NCI-H1436 treated with DMSO at 0.1 percent for 48 hours (cell line): ENCODE measurements around the gene PUM2.
"Not testable (repeated sequence)": the region's sequence is repeated elsewhere in the genome, so short reads cannot be mapped to it uniquely, and the experiment has no call there.

Experiments used
- DNase-seq: peaks from one replicate; lab custom pipeline; 2025; lab: John Stamatoyannopoulos, UW

Gene PUM2, protein sequence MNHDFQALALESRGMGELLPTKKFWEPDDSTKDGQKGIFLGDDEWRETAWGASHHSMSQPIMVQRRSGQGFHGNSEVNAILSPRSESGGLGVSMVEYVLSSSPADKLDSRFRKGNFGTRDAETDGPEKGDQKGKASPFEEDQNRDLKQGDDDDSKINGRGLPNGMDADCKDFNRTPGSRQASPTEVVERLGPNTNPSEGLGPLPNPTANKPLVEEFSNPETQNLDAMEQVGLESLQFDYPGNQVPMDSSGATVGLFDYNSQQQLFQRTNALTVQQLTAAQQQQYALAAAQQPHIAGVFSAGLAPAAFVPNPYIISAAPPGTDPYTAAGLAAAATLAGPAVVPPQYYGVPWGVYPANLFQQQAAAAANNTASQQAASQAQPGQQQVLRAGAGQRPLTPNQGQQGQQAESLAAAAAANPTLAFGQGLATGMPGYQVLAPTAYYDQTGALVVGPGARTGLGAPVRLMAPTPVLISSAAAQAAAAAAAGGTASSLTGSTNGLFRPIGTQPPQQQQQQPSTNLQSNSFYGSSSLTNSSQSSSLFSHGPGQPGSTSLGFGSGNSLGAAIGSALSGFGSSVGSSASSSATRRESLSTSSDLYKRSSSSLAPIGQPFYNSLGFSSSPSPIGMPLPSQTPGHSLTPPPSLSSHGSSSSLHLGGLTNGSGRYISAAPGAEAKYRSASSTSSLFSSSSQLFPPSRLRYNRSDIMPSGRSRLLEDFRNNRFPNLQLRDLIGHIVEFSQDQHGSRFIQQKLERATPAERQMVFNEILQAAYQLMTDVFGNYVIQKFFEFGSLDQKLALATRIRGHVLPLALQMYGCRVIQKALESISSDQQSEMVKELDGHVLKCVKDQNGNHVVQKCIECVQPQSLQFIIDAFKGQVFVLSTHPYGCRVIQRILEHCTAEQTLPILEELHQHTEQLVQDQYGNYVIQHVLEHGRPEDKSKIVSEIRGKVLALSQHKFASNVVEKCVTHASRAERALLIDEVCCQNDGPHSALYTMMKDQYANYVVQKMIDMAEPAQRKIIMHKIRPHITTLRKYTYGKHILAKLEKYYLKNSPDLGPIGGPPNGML

DNA sequence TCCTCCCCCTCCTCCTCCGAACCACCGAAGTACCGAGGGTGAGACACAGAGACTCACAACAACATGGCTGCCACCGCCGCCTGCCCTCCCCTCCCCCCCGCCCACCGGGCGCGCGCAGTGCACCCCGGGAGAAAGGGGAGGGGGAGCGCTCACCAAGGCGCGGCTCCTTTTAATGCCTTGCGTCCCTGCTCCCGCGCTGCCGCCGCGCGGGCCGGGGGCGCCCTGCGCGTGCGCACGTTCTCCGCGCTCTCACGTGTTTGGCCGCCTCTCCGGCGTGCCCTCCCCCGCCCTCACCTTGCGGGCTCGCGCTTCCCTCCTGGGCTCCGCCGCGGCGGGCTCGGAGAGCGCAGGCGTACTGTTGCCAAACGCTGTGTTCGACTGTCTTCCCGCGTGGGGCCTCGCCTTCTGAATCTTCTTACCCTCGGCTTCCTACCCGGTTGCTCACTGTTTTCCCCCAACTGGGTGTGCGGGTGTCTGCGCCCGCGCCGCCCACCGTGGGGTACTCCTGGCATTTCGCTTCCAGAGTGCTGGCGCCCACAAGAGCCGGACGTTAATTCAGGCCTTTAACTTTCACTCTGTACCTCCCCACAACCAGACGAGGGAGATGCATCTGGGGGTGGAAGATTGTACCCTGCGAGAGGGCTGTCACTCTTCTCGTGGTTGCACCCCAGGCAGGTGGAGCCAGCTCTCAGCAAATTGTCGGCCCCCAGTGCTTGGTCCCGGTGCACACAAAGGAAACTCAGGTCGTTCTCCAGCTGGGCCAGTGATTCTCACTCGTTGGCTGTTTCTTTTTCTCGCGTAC lies at the start of gene PUM2:
Gene PUM2 (minus strand): TSS at position 92 of the 802 bp plus-strand sequence. CDS start 23,484 bp downstream, outside the sequence.
- peak; percentile 87 for DNase-seq

DNA sequence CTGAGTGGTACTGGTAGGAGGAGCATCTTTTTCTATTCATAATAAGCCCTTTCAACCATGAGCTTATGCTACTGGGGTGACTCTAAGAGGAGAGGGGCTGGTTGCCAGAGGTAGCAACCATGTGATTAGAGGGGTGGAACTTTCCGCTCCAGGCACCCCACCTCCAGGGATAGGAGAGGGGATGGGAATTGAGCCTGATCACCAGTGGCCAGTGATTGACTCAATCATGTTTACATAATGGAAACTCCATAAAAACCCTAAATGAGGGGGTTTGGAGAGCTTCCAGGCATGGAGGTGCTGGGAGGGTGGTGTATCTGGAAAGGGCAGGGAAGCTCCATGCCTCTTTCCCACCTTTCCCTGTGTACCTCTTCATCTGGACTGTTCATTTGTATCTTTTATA lies 49.7 kb upstream of the PUM2 start:
- no peak for DNase-seq

DNA sequence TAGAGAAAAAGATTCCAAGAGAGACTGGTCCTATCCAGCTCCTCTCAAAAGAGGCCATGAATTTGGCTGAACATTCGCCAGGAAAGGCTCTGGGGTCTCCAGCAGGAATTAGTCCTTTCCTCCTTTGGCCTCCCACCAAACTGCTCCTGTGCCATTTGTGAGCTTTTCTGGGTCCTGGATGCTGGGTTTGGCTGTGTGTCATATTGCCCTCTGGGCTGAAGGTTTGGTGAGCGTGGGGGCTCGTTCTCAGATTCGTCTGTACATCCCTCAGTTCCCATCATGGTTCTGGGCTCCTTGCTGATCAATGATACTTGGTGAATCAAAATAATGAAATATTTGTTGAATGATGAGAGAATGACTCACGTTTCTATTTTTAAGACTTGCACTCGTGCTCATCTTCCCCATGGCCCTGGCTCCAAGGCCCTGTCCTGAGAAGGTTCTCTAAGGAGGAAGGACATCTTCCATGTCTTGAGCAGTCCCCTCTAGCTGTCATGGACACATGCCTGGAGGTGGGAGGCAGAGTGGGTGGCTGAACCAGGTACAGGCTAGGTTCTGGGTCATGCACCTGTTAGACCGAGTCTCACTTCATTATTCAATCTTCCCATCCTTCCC lies 48.4 kb upstream of the PUM2 start:
- DNase-seq, result no peak

DNA sequence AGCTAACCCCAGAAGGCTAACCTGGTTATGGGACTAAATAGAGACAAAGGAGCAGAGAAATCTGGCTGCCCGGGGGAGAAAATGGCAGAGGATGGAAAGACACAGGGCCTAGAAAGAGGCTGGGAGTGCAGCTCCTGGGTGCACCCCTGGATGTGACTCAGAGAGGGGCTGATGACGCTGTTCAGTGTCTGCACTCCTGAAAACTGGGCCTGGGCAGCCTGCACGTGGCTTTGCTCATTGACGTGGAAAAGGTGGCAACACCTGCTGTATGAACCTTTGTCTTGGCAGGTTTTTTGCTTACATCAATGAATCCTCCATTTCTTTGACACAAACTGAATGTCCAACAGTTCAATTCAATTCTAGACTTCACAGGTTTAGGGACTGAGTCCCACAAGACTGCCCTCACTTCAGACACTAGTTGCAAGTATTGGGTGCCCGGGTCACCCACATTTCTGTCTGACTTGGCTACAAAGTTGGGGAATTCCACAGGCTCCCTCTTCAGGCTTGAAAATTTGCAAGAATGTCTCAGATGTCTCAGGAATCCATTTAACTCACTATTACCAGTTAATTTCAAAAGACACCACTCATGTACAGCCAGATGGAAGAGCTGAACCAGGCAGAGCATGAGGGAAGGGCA lies 47.3 kb upstream of the PUM2 start:
- DNase-seq, result no peak

DNA sequence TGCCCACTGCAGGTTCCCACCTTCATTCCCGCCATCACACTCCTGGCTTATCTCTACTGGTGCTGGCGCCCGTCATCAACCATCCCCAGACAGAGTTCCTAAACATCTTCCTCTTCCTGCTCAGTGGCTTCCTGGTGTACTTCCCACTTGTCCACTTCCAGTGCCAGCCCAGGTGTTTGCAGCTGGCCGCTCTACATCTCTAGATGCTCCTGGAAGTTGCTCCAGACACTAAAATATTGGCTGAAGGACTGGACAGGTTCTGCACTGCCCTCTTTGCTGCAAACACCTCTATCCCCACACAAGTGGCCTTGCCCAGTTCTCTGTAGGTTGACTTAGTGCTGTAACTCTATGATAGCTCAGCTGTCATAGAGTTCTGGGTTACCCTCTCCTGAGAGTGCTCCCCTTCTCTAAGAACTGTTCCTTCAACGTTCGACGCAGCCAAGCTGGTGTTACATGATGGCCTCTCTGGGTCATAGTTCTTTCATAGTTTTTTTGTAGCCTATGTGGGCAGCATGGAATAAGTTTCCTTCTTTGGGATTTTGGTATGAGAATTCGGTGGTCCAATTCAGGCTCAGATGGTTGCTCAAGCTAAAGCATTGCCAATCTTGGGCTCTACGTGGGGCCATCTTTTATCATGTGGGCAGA lies 45.8 kb upstream of the PUM2 start:
- no peak for DNase-seq

DNA sequence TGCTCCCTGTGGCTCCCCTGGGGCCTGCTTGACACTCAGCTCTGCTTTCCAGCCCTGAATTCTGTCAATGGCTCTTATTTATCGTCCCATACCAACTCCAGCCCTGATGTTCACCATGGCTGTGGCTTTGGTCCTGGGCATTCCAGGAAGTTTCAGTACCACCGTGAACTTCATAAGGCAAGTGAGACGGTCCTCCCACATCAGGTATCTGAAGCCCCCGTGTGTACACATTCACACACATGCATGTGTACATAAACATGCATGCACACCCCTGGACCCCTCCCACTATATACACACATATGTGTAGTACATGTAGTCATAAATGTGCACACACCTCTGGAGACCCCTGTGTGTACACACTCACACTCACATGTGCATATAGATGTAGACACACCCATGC lies 43.3 kb upstream of the PUM2 start:
- DNase-seq, result no peak

DNA sequence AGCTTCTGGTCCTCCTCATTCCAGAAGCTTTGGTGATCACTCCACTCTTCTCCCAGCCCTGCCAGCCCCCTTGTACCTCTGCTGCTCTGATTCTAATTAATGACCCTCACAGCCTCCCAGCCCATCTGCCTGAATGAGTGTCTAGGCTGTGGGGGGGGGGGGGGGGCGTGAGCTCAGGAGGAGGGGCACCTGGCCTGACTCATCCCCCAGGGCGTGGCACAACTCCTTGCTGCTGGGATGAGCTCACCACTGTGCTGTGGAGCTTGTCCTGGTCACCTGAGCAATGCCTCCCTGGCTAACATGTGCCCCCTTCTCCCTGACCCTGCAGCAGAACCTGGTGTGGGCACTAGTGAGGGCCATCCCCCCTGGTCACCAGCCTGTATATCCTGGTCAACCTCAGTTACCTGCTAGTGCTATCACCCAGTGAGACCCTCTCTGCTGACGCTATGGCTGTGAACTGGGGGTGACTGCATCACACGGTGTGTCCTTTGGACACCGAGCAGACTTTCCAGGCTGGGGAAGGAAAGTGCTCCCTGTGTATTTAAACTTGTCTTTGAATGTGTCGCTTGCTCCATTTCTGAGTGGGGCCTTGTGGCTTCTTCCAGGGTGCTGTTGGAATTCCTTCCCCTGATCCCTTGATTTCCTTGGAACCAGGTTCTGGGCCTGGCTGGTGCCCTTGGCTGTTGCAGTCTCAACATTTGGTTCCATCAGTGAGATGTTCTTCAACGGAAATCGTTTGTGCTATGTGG lies 41.5 kb upstream of the PUM2 start:
- DNase-seq, result no peak

DNA sequence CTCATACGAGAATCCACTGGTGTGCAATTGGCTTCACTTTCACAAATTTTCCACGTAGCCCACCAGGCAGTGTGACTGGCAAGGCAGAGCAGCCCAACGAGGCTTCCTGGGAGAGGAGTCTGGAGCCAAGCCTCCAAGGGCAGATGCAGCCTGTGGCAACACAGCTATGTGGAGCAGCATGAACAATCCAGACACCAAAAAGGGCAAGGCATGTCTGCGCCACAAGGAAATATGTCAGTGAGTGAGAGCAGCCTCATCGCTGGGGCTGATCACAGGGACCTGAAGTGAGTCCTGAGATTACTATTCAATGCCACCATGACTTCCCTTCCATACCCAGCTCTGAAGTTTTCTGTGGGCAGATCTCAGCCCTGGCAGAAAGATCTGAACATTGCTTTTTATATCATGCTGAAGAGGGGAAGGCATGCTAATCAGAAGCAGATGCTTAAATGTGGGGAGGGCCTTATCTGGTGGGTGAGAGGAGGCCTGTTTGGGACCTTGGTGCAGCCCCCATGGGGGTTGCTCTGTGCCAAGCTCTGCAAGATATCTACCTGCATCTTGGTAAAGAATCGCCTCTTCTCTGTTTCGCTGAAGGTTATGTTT lies 40.0 kb upstream of the PUM2 start:
- no peak for DNase-seq

DNA sequence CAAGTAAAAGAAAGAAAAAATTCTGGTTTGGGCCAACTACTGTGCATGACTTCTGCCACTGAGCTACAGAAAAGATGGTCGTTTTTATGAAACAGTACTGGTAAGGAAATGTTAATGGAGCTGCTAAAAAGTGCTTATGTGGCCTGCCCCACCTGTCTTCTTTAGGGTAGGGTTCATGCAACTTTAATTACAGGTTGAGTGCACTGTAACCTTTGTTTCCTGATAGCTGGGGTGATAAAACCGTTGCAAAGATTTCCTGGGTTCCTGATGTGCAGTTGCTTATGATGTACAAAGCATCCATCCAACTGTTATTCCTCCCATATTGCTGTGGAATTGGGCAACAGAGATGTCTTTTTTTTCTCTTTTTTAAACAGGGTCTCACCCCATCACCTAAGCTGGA lies 34.3 kb upstream of the PUM2 start:
- DNase-seq, result no peak

DNA sequence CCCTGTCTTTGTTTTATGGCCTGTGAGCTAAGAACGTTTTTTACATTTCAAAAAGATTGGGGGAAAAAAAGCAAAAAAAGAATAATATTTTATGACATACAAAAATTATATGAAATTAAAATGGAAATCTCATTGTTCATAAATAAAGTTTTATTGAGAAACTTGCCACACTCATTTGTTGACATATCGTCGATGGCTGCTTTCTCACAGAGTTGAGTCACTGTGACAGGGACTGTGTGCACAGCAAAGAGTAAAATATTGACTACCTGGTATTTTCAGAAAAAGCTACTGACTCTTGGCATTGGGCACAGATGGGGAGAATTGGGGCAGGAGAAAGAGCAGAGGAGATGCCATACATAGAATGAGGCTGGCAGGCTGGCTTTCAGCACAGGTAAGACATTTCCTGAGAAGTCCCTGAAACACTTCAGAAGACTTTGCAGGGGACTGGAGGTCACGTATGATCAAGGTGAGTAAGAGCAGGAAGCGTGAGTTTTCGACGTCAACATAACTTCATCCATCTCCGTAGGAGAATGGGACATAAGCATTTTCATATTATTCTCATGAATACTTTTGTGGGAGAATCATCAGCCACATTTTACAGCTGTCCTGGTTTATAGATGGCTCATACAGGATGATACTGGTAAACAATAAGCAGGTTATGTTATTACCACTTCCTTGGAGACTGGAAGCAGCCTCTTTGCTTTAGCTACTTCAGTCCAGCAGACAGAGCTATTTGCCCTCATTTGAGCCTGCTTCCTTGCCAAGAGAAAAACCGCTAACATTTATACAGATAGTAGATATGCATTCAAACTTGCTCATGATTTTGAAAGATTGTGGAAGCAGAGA lies 32.5 kb upstream of the PUM2 start:
- no peak for DNase-seq

DNA sequence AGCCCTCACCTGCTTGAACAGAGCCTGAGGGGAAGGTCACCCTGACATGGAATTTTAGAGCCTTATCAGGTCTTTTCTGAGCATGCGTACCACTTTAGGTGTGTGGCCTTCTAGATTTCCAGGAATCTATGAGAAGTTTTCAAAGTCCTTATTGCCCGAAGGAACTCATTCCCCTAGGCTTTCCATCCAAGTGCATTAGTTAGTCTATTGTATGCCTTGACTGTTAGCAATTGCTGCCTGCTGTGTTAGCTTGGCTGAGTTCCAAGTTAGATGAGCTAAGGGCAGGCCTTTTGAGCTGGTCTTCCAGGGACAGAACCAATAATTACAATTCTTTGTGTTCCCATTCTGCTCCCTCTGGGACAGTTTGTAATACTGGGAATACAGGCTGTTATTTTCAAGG lies 30.8 kb upstream of the PUM2 start:
- DNase-seq, result no peak

DNA sequence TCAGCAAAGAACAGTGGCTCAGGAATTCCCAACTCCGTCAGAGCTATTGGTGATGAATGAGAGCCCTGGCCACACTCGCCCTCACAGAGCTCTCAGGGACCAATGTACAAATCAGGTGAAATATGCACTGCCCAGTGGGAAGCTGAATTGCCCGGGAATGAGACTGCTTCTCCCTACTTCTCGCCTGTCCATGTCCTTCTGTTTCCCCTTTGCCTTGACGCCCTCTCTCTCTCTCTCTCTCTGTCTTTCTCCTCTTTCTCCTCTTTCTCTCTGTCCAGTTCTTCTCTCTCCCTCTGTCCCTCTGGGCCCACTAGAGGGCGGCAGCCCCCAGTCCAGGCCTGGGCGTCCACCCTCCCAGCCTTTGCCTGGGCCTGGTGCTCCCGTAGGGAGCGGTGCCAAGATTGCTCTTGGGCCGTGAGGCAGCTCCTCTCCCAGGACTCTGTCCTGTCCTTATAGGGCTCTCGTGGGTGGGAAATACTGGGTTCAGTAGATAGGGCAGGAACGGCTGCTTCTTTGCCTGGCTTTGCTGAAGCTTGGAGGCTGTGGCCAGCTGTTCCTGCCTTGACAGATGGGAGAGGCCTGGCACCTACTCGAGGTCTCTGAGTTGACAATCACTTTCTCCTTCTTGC lies 28.4 kb upstream of the PUM2 start:
- DNase-seq, result no peak

DNA sequence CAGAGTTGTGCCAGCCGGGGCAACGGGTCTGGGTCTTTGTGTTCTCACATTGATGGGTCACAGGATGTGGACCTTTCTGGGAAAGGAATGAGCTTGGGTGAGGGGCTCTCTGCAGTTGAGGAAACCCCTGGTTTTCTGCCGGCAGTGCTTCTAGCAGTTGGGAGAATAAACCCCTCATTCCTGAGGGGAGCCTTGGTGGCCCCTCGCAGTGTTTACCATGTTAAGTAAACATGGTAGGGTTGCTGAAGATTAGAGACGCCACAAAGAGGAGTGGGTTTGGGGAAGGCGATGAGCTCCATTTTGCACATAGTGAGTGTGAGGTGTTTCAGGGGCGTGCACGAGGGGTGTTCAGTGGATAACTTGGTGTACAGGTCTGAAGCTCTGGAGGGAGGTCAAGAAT lies 27.7 kb upstream of the PUM2 start:
- no peak for DNase-seq

DNA sequence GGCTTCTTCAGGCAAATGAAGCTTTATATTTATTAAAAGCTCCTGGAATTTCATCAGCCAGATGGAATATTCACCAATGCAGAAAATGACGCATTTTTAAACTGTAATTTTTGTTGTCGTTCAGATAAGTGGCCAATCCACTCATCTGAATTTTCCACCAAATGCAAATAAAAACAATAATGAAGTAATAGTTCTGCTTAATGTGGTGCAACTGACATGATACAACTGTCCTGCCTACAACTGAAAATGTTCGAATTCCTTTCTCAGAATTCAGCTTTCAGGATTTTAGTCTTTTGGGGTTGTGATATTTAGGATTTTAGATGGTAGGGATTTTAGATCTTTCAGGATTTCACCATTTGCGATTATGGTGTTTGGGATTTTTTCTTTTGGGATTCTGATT lies 27.1 kb upstream of the PUM2 start:
- no peak for DNase-seq

DNA sequence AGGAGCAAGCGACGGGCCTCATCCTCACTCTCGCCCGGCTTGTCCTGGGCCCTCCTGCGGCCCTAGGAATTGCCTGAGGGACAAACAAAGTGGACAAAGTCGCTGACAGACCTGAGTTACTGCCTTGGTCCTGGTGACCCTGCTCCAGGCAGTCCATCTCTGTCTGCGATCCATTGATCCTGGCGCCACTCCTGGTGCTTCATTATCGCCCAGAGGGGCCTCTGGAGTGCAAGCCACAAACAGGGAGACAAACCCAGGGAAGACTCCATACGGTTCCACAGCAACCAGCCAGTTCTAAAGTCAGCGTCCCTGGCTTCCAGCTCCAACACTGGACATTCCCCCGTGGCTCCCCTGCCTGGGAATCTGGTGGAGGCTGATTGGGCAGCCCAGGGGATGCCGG lies 24.3 kb upstream of the PUM2 start:
- DNase-seq, result not testable (repeated sequence)

DNA sequence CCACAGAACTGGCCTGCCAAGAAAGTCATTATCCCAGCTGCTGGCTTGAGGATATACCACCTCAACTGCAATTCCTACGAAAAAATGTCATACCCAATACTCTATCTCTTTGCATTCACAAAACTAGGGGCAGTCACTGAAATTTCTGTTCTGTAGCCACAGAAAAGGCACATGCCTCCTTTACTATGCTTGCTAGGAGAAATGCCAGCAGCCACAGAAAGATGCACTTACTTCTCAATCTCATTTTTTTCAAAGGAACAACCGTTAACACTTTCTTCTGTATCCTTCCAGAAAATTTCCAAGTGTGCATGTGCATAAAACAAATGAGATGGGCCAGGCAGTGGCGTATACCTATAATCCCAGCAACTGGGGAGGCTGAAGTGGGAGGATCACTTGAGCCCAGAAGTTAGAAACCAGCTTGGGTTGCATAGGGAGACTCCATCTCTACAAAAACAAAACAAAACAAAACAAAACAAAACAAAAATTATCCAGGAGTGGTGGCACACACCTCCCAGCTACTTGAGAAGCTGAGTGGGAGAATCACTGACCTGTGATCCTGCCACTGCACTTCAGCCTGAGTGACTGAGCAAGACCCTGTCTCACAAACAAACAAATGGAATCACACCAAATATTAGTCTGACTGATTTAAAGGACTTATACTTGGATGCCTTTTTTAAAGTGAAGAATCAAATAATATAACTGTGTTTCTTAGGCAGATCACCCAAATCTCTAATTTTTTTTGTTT lies 22.4 kb upstream of the PUM2 start:
- no peak for DNase-seq

DNA sequence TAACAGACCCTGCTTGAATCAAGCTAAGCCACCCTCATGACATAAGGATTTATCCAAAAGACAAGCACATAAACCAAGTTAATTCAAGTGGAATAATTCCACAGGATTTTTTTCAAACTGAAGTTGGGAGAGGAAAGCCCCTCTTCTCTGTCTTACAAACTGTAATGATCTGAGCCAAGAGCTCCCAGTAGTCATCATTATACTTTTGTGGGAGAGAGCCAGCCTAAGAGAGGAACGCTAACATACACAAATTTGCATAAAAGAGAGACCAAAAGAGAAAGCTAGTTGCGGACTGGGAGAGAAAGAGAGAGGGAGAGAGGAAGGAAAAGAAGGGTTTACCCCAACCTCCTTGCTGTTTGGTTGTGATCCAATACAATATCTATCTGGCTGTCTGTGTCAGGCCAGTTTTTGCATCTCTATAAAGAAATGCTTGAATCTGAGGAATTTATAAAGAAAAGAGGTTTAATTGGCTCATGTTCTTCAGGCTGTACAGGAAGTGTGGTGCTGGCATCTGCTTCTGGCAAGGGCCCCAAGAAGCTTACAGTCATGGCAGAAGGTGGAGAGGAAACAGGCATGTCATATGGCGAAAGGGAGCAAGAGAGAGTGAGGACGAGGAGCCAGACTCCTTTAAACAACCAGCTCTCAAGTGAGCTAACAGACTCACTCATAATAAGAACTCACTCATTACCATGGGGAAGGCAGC lies 20.8 kb upstream of the PUM2 start:
- DNase-seq, result no peak
